HepG2 (cell line): ENCODE results near the gene CLEC18B.
"Not testable (repeated sequence)": the region's sequence is repeated elsewhere in the genome, so short reads cannot be mapped to it uniquely, and the experiment has no call there.

ENCODE experiments used
- CEBPB ChIP-seq: IDR thresholded peaks from 2 replicates; pipeline ENCODE4 v1.6.1; 2011; ENCODE audit warnings: low read depth, low read length, improper control_type of control experiment, borderline replicate concordance
- SRSF9 ChIP-seq: fragments of 200-400 bp; formaldehyde crosslinking; IDR thresholded peaks from 2 replicates; pipeline ENCODE4 v1.6.1; 2018; ENCODE audit warnings: borderline replicate concordance, mild to moderate bottlenecking, low read depth, low read length; ENCODE audit not compliant: insufficient read depth, poor library complexity, severe bottlenecking
- ZNF777 ChIP-seq: sonication (generic); formaldehyde crosslinking; IDR thresholded peaks from 2 replicates; pipeline ENCODE4 v1.4.0; 2020; ENCODE audit warnings: missing genetic modification reagents

- TF ChIP-seq CEBPB; ZNF777 (CRISPR knock-in tag); SRSF9: not testable (repeated sequence)
Observed at GRCh38 chr16:74420612-74421481, at the start of gene CLEC18B.
